Breast epithelium (tissue), 3 donors: ENCODE measurements around the gene CALHM1.

ENCODE experiments used
- CTCF ChIP-seq, 3 donors: fragments of 450-650 bp; IDR thresholded peaks; one replicate each; pipeline ENCODE4 v1.5.1; 2016 to 2017; ENCODE audit warnings: antibody characterized with exemption in 3 of 3, mild to moderate bottlenecking in 3 of 3, moderate library complexity in 3 of 3
- POLR2A ChIP-seq: fragments of 450-650 bp; IDR thresholded peaks from one replicate; pipeline ENCODE4 v1.6.1; 2016; ENCODE audit warnings: antibody characterized with exemption, mild to moderate bottlenecking, moderate library complexity

GRCh38 chr10:103501186-103501585, 42.5 kb upstream of the CALHM1 start:
- TF ChIP-seq CTCF (IDR thresholded peaks at IDR 0.05): no peak
- TF ChIP-seq POLR2A: no peak
